HG03442 (cell line): ENCODE measurements around the gene NRXN2.
"Not testable (repeated sequence)": the region's sequence is repeated elsewhere in the genome, so short reads cannot be mapped to it uniquely, and the experiment has no call there.

Experiments
- ATAC-seq: cut with Tn5 transposase; IDR thresholded peaks from one replicate; pipeline ENCODE4 v1.9.1; 2021; ENCODE audit warnings: mild to moderate bottlenecking, moderate library complexity; ENCODE audit not compliant: unreplicated experiment

The NRXN2 gene

GRCh38 chr11:64677441-64678023, 45.5 kb downstream of the NRXN2 start:
- no peak for ATAC-seq

GRCh38 chr11:64676261-64676615, 46.8 kb downstream of the NRXN2 start:
- no peak for ATAC-seq

GRCh38 chr11:64675450-64676260, 47.3 kb downstream of the NRXN2 start:
- no peak for ATAC-seq

GRCh38 chr11:64674774-64675173, 48.2 kb downstream of the NRXN2 start:
- no peak for ATAC-seq

- ATAC-seq = no peak
These were observed 49.7 kb downstream of the NRXN2 start for GRCh38 chr11:64673279-64673678.

- no peak for ATAC-seq
These were observed 50.1 kb downstream of the NRXN2 start for GRCh38 chr11:64672875-64673274.

GRCh38 chr11:64670975-64671374, 52.0 kb downstream of the NRXN2 start:
- no peak for ATAC-seq

GRCh38 chr11:64667154-64667745, 55.7 kb downstream of the NRXN2 start:
- ATAC-seq = no peak

GRCh38 chr11:64665411-64665821, 57.6 kb downstream of the NRXN2 start:
- ATAC-seq = no peak

- not testable (repeated sequence) for ATAC-seq
These were observed 58.6 kb downstream of the NRXN2 start for GRCh38 chr11:64664236-64664870.

GRCh38 chr11:64663656-64664055, 59.3 kb downstream of the NRXN2 start:
- ATAC-seq = no peak

- ATAC-seq = no peak
These were observed 61.4 kb downstream of the NRXN2 start for GRCh38 chr11:64661614-64662013.

- no peak for ATAC-seq
These were observed 61.9 kb downstream of the NRXN2 start for GRCh38 chr11:64661146-64661545.

- ATAC-seq = no peak
These were observed 62.3 kb downstream of the NRXN2 start for GRCh38 chr11:64660706-64661105.

- no peak for ATAC-seq
These were observed 62.8 kb downstream of the NRXN2 start for GRCh38 chr11:64660205-64660604.

GRCh38 chr11:64659417-64660144, 63.4 kb downstream of the NRXN2 start:
- no peak for ATAC-seq

- ATAC-seq = no peak
These were observed 64.7 kb downstream of the NRXN2 start for GRCh38 chr11:64658265-64658664.

GRCh38 chr11:64656862-64657261, 66.1 kb downstream of the NRXN2 start:
- no peak for ATAC-seq

GRCh38 chr11:64655941-64656601, 66.9 kb downstream of the NRXN2 start:
- ATAC-seq = no peak

GRCh38 chr11:64654958-64655541, 67.9 kb downstream of the NRXN2 start:
- no peak for ATAC-seq
